Keratinocyte (primary cell): ENCODE measurements around the gene LSAMP. TPM values are rescaled to one million over a fixed set of nuclear protein-coding genes. Genes with fewer than 3 reads are reported as not detected.

Experiments used
- DNase-seq: peaks from one replicate; pipeline ENCODE4 v3.0.0-alpha.2; 2011; ENCODE audit warnings: low read depth, missing footprints, low spot score
- FAIRE-seq: peaks from 2 replicates; lab custom pipeline; 2011; peaks lifted over from hg19 to GRCh38; lab: Jason Lieb, UNC
- H2AFZ ChIP-seq: 2 replicates; pipeline ENCODE4 v1.6.0; 2012; ENCODE audit warnings: low read length, control low read depth, inconsistent platforms; ENCODE audit not compliant: control insufficient read depth
- H3K27ac ChIP-seq: 2 replicates; pipeline ENCODE4 v1.5.1; 2011; ENCODE audit warnings: low read length; ENCODE audit not compliant: control insufficient read depth, insufficient read depth
- H3K27me3 ChIP-seq: 3 replicates; pipeline ENCODE4 v1.6.0; 2011; ENCODE audit warnings: low read length; ENCODE audit not compliant: control insufficient read depth, insufficient read depth; ENCODE audit errors: extremely low read depth
- H3K36me3 ChIP-seq, 2 experiments: 2 replicates in 1 of 2; 3 replicates in 1 of 2; pipeline ENCODE4 v1.5.1; 2011; ENCODE audit warnings: low read length in 2 of 2, mild to moderate bottlenecking in 1 of 2; ENCODE audit not compliant: control insufficient read depth in 2 of 2, insufficient read depth in 2 of 2; ENCODE audit errors: extremely low read depth in 1 of 2
- H3K4me1 ChIP-seq: 3 replicates; pipeline ENCODE4 v1.5.1; 2011; ENCODE audit warnings: low read length; ENCODE audit not compliant: control insufficient read depth, insufficient read depth; ENCODE audit errors: extremely low read depth
- H3K4me2 ChIP-seq: 3 replicates; pipeline ENCODE4 v1.6.0; 2011; ENCODE audit warnings: low read depth, low read length; ENCODE audit not compliant: control insufficient read depth, insufficient read depth; ENCODE audit errors: extremely low read depth
- H3K4me3 ChIP-seq, 3 experiments: fragments of 200-600 bp in 1 of 3; sonication (generic) in 1 of 3; 2 replicates in 2 of 3; 3 replicates in 1 of 3; pipeline ENCODE4 v1.5.1; 2011 to 2016; ENCODE audit warnings: low read length in 3 of 3, mild to moderate bottlenecking in 3 of 3, control low read depth in 2 of 3, inconsistent platforms in 1 of 3, low read depth in 1 of 3, mixed read lengths in 1 of 3, mixed run types in 1 of 3, moderate library complexity in 1 of 3; ENCODE audit not compliant: control insufficient read depth in 2 of 3, insufficient read depth in 2 of 3; ENCODE audit errors: extremely low read depth in 1 of 3
- H3K79me2 ChIP-seq: 2 replicates; pipeline ENCODE4 v1.6.0; 2012; ENCODE audit warnings: low read length; ENCODE audit not compliant: control insufficient read depth, insufficient read depth
- H3K9ac ChIP-seq: 3 replicates; pipeline ENCODE4 v1.6.0; 2011; ENCODE audit warnings: low read length; ENCODE audit not compliant: control insufficient read depth, insufficient read depth; ENCODE audit errors: extremely low read depth
- H3K9me1 ChIP-seq: 3 replicates; pipeline ENCODE4 v1.6.0; 2011; ENCODE audit warnings: low read length; ENCODE audit not compliant: control insufficient read depth, insufficient read depth; ENCODE audit errors: extremely low read depth
- H3K9me3 ChIP-seq: 2 replicates; pipeline ENCODE4 v1.5.1; 2012; ENCODE audit warnings: low read depth, low read length; ENCODE audit not compliant: control insufficient read depth
- H4K20me1 ChIP-seq: 3 replicates; pipeline ENCODE4 v1.6.0; 2011; ENCODE audit warnings: low read length; ENCODE audit not compliant: control insufficient read depth, insufficient read depth; ENCODE audit errors: extremely low read depth
- EZH2 ChIP-seq: IDR thresholded peaks from one replicate; pipeline ENCODE4 v1.6.1; 2012; ENCODE audit warnings: inconsistent platforms, mild to moderate bottlenecking, low read length, moderate library complexity
- dilution Hi-C: fragments of 300-500 bp; cut with MboI; formaldehyde crosslinking; loops from one replicate; pipeline ENCODE4 v1.7.0; 2020; ENCODE audit warnings: low sequenced_read_pairs; ENCODE audit not compliant: extremely low pct_ligation_motif_present
- polyA plus RNA-seq, 5 experiments: library from polyadenylated mRNA; depleted of rRNA in 3 of 5; stranded (reverse) in 3 of 5; stranded (forward) in 1 of 5; unstranded in 1 of 5; fragments of >200 nt; gene quantifications; 1 replicate in 1 of 5; 2 replicates in 3 of 5; 3 replicates in 1 of 5; pipeline versions ENCODE4 v1.2.1 to v1.2.3, GENCODE V29; 2011 to 2012; ENCODE audit warnings: missing spikeins in 2 of 5, low read depth in 1 of 5, low replicate concordance in 1 of 5
- TF ChIP-seq, protein P1 (sequence below), 3 experiments: IDR thresholded peaks in 1 of 3; conservative IDR thresholded peaks in 1 of 3; optimal IDR thresholded peaks in 1 of 3; 2 replicates in 2 of 3; 3 replicates in 1 of 3; pipeline versions ENCODE3 to v1.5.1; 2011; ENCODE audit warnings: low read length in 3 of 3, mild to moderate bottlenecking in 3 of 3, moderate library complexity in 2 of 3, control low read depth in 1 of 3, inconsistent platforms in 1 of 3; ENCODE audit not compliant: insufficient read depth in 2 of 3; ENCODE audit errors: extremely low read depth in 1 of 3

The LSAMP gene
- polyA plus RNA-seq, 1 donor (not counting 4 experiments of a cell fraction or from before 2014, with no cell fraction given) = 0.12 TPM

DNA sequence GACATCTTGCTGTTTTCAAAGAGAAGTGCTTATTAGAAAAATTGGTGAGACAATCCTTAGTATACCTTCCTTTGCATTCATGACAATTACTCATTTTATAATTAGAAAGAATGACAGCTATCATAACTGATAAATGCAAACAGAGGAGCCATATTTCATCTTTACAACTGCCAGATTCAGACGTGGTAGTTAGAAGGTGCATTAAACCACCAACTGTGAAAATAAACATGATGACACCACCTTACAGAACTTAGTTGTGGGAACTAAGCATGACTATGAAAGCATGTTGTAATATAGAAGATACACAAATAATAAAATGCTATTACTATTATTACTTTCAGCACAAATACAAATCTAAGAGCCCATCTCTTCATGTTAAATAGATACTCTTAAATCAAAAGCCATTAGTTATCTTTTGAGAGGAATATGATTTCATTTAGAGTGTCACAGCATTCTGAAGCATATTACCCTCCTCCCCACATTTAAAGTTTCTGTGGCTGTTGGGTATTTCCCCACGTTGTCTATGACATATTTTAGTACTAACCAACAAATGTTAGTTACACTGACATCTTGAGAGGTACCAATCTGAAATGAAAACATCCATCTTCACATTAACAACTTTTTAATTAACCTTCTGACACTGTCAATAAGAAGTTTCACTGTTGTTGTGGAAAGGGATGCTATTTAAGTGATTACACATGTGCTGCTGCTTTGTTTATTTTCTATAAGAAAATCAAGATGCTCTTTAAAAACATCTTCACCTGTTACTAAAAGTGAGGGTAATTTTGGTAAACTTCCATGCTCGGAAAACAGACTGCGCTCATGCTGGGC, 163.8 kb downstream of the LSAMP start:
- H3K27me3 ChIP-seq = no peaks in the 10 kb centered on the region
- no peaks in the 10 kb centered on the region for H3K9me1 ChIP-seq
- no peak overlapping the region for H3K27ac ChIP-seq
- H3K79me2 ChIP-seq = no peaks in the 10 kb centered on the region
- no peaks in the 10 kb centered on the region for H3K36me3 ChIP-seq
- H3K9me3 ChIP-seq = no peaks in the 10 kb centered on the region
- FAIRE-seq = no peak
- H3K4me2 ChIP-seq = no peak overlapping the region
- H3K4me1 ChIP-seq = no peaks in the 10 kb centered on the region
- no peak for DNase-seq
- no peak overlapping the region for H2AFZ ChIP-seq
- no peak overlapping the region for H3K9ac ChIP-seq
- TF ChIP-seq, protein P1, sequence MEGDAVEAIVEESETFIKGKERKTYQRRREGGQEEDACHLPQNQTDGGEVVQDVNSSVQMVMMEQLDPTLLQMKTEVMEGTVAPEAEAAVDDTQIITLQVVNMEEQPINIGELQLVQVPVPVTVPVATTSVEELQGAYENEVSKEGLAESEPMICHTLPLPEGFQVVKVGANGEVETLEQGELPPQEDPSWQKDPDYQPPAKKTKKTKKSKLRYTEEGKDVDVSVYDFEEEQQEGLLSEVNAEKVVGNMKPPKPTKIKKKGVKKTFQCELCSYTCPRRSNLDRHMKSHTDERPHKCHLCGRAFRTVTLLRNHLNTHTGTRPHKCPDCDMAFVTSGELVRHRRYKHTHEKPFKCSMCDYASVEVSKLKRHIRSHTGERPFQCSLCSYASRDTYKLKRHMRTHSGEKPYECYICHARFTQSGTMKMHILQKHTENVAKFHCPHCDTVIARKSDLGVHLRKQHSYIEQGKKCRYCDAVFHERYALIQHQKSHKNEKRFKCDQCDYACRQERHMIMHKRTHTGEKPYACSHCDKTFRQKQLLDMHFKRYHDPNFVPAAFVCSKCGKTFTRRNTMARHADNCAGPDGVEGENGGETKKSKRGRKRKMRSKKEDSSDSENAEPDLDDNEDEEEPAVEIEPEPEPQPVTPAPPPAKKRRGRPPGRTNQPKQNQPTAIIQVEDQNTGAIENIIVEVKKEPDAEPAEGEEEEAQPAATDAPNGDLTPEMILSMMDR (optimal IDR thresholded peaks at IDR 0.05 in 1 of 3, IDR thresholded peaks at IDR 0.05 in 1 of 3, conservative IDR thresholded peaks at IDR 0.05 in 1 of 3; ENCODE audit: extremely low read depth in 1 of 3, insufficient read depth in 2 of 3, low read length in 3 of 3) = no peak
- TF ChIP-seq EZH2 = no peak
- no peaks in the 10 kb centered on the region for H4K20me1 ChIP-seq
- no peak overlapping the region for H3K4me3 ChIP-seq
- dilution Hi-C loops = no loop called here

DNA sequence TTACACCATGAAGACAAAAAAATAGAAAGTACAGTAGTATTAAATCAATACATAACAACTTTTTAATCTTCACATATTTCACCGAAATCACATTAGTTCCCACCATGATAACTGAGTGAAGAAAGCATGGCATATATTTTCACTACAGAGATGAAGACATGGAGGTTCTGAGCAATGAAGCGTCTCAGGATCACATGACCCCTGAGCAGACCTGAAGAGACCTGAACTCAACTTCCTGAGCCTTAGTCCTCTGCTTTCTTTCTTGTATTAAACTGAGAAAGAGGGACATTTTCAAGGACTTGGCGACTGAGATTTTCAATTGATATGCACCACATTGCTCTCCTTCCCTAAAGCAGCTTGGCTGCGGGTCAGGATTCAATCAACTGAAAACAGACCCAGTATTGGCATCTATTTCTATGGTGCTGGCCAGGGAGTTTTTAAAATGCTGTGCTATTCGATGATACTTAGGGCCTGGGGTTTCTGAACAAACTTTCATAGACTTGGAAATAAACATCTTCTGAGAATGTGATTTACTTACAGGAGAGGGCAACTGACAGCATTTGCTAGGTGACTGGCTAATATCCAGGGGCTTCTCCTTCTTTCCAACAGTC, 165.1 kb downstream of the LSAMP start:
- H3K4me2 ChIP-seq = no peak overlapping the region

More for the DNA sequence above, 165.1 kb downstream of the LSAMP start:
- Histone ChIP-seq H2AFZ (no peak overlapping the region), H3K9me3 (no peaks in the 10 kb centered on the region), H3K36me3 (no peaks in the 10 kb centered on the region), H3K79me2 (no peaks in the 10 kb centered on the region), H3K4me3 (no peak overlapping the region), H3K4me1 (no peaks in the 10 kb centered on the region), H3K27ac (no peak overlapping the region), H3K27me3 (no peaks in the 10 kb centered on the region), H3K9ac (no peak overlapping the region), H4K20me1 (no peaks in the 10 kb centered on the region), H3K9me1 (no peaks in the 10 kb centered on the region)
- DNase-seq (no peak), FAIRE-seq (no peak)
- TF ChIP-seq, protein P1 (optimal IDR thresholded peaks at IDR 0.05 in 1 of 3, IDR thresholded peaks at IDR 0.05 in 1 of 3, conservative IDR thresholded peaks at IDR 0.05 in 1 of 3; ENCODE audit: extremely low read depth in 1 of 3, insufficient read depth in 2 of 3, low read length in 3 of 3) = no peak
- TF ChIP-seq EZH2 = no peak
- dilution Hi-C loops = no loop called here
